HG03442 (cell line): Measurements from ENCODE around the gene CDH23.

Experiments
- ATAC-seq: cut with Tn5 transposase; IDR thresholded peaks from one replicate; pipeline ENCODE4 v1.9.1; 2021; ENCODE audit warnings: mild to moderate bottlenecking, moderate library complexity; ENCODE audit not compliant: unreplicated experiment

The CDH23 gene

GRCh38 chr10:71648254-71648932 is 251.7 kb downstream of the CDH23 start:
- no peak for ATAC-seq

GRCh38 chr10:71648933-71649320 is 252.2 kb downstream of the CDH23 start:
- no peak for ATAC-seq

- no peak for ATAC-seq
Measured at GRCh38 chr10:71649631-71650030, 252.9 kb downstream of the CDH23 start.

DNA sequence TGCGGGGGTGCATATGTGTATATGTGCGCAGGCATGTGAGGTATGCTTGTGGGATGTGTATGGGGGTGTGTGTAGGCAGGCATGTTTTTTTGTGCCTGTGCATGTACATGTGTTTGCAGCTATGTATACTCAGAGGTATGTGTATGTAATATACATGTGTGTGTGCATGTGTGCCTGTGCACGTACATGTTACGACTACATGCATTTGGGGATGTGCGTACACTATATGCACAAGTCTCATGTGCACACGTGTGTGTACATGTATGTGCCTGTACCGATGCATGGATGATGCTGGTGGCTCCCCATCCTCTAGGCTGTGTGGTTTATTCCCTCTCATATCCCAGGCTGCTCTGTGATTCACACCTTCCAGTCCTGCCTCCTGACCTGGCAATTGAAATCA is 253.7 kb downstream of the CDH23 start:
- no peak for ATAC-seq

DNA sequence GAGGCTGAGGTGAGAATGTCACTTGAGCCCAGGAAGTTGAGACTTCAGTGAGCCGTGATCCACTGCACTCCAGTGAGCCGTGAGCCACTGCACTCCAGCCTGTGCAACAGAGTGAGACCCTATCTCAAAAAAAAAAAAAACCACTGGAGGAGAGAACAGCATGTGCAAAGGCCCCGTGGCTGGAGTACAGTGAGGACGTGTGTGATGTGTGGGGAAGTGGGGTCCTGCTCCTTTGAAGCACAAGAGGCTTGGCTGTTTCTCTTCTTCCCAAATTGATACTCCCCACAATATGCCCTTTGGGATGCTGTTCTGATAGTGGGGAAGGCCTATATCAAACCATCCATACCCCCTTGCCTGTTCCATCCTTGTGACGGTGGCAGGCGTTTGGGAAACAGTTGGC is 254.7 kb downstream of the CDH23 start:
- no peak for ATAC-seq

GRCh38 chr10:71651928-71652327 is 255.2 kb downstream of the CDH23 start:
- no peak for ATAC-seq

DNA sequence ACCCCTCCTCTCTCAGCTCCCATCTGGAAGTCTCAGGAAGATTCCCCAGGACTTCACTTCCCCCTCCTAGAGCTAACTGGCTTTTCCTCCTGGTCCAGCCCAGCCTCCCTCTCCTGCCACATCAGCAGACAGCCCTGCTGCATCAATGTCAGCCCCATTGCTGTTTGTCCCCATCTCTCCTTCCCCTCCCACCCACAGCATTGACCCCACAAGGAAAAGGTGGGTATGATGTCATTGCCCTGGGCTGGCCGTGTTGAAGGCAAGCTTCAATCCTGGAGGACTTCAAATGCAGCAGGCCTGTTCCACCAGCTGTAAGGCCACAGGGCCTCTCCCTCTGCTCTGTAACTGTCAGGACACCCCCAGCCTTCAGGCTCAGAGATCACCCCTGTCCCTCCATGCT is 256.3 kb downstream of the CDH23 start:
- no peak for ATAC-seq

DNA sequence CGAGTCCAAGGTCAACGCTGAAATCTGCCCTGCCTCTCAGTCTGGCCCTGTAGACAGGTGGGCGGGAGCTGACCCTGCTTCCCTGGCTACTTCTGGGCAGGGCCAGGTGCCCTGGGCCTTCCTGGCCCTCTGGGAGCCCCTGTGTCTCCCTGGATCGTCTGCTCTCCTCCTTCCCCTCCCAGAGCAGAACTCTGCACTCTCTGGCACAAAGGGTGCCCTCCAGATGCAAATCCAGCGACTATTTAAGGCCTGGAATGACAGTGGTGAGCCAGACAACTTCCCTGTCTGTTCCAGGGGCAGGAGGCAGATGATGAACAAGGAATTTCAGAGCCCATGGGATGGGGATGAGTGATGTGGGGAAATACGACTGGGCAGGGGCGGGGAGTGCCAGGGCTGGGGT is 259.5 kb downstream of the CDH23 start:
- no peak for ATAC-seq

- ATAC-seq, result no peak
Measured at GRCh38 chr10:71657604-71658466, 261.1 kb downstream of the CDH23 start.

DNA sequence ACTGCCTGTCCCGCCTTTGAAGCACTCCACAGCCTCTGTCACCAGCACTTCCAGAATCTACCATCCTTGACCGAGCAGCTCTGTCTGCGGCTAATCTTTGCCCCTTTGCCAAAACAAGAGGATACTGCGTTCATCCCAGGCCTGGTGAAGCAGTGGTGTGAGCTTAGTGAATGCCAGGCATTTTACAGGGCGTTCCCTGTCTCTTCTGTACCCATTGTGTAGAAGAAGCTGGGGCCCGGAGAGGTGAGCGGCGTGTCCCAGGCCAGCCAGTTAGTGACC is 261.7 kb downstream of the CDH23 start:
- ATAC-seq, result no peak

DNA sequence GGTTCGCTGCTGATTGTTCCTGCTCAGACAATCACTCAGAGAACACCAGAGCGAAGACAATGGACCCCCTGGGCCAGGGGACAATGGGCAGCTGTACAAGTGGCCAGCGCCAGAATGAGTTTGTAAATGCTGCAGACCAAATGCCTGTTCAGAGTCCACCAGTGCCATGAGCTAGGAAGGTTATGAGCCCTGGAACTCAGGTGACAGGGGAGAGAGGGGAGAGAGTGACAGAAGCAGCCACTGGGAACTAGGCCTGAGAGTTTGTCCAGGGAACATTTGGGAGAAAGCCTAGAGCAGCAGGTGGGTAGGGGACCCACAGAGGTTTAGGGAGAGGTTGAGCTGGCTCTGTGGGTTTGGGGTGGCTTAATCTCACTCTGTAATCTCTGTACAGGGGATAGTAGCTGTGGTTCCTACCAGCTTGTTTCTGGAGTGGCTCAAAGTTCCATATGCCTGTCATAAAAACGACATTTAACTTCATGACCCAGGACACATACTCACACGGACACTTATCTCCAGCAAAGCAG is 262.5 kb downstream of the CDH23 start:
- no peak for ATAC-seq

- ATAC-seq, result no peak
Measured at GRCh38 chr10:71659737-71660136, 263.0 kb downstream of the CDH23 start.

DNA sequence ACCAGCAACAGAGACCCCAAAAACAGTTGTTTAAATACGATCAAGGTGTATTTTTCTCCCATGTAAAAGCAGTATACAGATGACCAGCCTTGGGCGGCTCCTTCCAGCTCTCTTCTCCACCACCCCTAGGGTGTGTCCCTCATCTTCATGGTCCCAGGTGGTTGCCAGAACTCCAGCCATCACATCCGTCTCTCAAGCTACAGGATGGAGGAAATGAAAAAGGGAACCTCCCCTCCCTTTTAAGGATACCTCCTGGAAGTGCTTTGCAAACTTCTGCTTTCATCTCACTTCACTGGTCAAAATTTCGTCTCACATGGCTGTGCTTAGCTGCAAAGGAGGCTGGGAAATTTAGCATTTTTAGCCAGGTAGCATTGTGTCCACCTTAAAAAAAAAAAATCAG is 263.6 kb downstream of the CDH23 start:
- ATAC-seq, result no peak

DNA sequence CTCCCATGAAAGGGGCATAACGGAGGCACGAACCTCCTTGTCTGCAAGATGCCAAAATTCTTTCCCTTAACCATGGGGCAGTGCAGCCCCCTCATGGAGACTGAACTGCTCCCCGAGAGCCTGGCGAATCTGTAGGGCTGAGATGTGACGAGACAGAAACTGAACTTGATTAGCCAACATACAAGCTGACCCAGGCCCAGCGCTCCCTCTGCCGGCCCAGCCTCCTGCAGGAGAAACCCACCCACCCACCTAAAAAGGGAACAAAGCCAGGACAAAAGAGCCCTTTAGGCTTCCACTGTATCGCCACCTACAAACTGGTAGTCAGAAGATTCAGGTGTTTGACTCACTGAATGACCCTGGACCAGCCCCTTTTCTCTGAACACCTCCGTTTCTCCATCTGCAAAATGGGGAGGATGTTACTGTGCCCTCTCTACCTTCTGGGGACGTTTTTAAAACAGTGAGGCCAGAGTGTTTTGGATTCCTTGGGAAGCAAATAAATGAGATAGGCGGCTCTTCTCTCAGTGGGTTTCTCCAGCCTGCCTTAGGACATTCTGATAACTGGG is 264.4 kb downstream of the CDH23 start:
- no peak for ATAC-seq

DNA sequence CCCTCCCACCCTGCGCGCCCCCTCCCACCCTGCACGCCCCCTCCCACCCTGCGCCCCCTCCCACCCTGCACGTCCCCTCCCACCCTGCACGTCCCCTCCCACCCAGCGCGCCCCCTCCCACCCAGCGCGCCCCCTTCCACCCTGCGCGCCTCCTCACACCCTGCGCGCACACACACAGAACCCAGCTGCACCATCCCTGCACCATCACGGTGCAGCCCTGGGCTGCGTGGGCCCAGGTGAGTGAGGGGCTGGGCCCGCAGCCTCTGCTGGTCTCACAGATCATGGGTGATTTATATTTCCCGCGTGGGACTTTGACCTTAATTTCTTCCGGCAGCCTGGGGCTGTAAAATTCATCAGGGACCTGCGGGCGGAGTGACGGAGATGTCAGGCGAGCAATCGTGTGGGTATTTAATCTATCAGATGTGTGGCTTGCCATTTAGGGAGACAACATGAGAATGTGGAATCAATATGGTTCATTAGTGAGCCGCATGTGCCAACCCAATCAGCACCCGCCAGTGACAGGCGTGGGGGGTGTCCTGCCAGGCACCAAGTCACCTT is 265.1 kb downstream of the CDH23 start:
- ATAC-seq, result no peak

DNA sequence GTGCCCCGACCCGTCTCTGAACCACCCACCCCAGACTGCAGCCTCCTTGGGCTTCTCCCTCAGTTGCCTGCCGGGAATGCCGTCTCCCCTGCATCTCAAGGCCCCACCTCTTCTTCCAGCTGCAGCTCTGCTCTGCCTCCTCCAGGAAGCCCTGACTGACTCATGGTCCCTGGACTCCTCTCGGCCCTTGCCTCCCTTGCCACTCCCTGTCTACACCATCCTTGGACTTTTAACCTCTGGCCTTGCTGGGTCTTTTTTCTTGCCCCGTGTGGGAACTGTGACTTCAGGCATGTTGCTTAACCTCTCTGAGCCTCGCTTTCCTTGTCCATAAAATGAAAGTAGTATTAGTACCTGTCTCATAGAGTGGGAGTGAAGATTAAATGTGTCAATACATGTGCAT is 266.6 kb downstream of the CDH23 start:
- ATAC-seq, result no peak

DNA sequence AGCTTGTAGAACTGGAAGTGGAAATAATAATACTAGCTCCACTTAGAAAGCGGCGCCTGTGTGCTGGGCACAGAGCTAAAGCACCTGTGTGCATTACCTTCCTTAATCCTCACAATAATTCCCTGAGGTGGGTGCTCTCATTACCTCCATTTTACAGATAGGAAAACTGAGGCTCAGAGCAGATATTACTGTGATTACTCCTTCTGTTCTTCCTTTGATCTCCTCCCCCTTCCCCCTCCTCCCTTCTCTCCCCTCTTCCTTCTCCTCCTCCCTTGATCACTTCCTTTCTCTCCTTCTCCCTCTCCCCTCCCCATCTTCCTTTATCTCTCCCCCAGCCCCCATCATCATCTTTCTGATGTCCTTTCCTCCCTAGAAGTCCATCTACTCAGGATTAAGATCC is 267.9 kb downstream of the CDH23 start:
- ATAC-seq, result no peak

DNA sequence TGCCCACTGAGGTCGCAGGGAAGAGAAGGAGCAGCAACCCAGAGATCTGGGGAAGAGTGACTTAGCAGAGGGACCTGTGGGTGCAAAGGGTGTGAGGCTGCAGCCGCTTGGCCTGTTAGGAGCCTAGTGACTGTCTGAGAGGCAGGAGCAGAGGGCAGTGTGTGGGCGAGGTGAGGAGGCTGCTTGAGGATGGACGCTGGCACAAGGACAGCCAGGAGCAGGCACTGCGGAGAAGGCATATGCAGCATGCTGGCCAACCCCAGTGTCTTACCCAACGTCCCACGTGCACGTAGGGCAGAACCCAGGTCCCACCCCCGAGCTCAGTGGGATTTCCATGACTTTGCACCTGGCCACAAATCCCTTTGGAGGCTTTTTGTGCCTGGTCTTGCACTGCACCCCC is 268.7 kb downstream of the CDH23 start:
- no peak for ATAC-seq

DNA sequence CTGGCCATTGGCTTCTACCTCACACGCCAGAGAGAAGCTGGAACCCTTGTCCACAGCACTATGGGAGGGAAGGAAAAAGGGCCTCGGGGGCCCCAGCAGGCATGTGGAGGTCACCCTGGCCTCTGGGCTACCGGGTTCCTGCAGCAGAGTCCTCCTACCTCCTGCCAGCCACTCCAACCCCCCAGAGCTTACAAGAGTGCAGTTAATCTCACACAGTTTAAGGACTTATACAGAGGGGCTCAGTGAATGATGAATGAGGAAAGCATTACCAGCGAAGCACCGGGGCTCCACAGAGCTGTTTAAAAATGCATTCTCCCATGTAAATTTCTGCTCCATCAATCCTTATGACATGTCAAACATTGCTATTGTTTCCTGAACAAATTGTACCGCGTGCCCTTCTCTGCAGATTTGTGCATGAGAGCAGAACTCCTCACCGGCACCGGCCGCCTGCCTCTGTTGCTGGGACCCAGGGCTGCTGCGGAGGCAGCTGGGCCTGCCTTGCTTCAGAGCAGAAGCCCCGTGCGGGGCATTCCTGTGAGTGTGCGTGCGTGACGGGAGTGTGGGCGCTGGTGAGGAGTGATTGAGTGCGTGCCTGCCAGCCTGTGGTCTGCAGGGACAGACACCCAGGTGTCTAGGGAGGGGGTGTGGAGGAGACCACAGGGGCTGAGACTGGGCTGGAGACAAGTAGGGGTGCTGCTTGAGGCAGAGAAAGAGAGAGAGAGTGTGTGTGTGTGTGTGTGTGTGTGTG is 270.1 kb downstream of the CDH23 start:
- ATAC-seq, result no peak

DNA sequence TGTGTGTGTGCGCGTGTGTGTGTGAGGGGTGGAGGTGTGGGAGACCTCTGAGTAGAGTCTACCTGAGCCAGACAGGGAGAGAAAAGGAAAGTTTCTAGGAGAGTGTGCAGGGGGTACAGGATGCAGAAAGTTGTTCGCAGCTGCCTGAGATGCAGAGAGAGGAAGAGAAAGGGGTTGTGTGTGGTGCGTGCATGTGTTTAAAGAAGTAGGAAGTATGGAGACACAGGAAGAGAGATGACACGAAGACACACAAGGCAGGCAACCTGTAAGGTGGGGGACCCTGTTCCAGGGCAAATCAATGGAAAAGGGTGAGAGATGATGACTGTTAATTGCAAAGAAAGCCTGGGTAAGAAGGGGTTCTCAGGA is 270.6 kb downstream of the CDH23 start:
- ATAC-seq, result no peak
